Measurements from ENCODE around the gene AMZ1.
"Not testable (repeated sequence)": the region's sequence is repeated elsewhere in the genome, so short reads cannot be mapped to it uniquely, and the experiment has no call there.

- not testable (repeated sequence) for TF ChIP-seq CTCF (IDR thresholded peaks at IDR 0.05; ENCODE audit: borderline replicate concordance, extremely low read depth, low read length, poor library complexity, severe bottlenecking); EZH2 (IDR thresholded peaks at IDR 0.05; ENCODE audit: borderline replicate concordance, low read depth, low read length, severe bottlenecking)
Observed at GRCh38 chr7:2724036-2724435, 36.0 kb downstream of the AMZ1 start.
